OCI-LY3 (cell line): ENCODE measurements around the gene OR56B4.

Source experiments
- H2AFZ ChIP-seq: fragments of 200-600, 300-600 bp; shearing (Covaris generic); 2 replicates; pipeline ENCODE4 v1.6.0; 2014; ENCODE audit warnings: antibody characterized with exemption, low read depth, low read length
- H3K27ac ChIP-seq: fragments of 200-600, 300-600 bp; sonication (generic); 2 replicates; pipeline ENCODE4 v1.5.1; 2014; ENCODE audit warnings: mild to moderate bottlenecking, low read length, moderate library complexity, mixed read lengths
- H3K27me3 ChIP-seq: fragments of 200-600, 300-600 bp; sonication (generic); 2 replicates; pipeline ENCODE4 v1.6.1; 2014; ENCODE audit warnings: low read depth, low read length, mixed read lengths
- H3K36me3 ChIP-seq: fragments of 200-600, 300-600 bp; sonication (generic); replicated peaks from 2 replicates; pipeline ENCODE3; 2014; ENCODE audit warnings: low read depth, low read length, mixed read lengths
- H3K4me1 ChIP-seq: fragments of 300-600, 200-600 bp; sonication (generic); 2 replicates; pipeline ENCODE4 v1.6.1; 2014; ENCODE audit warnings: low read length, mixed read lengths
- H3K4me2 ChIP-seq: fragments of 200-600, 300-600 bp; sonication (generic); 2 replicates; pipeline ENCODE4 v1.6.1; 2014; ENCODE audit warnings: low read length, mixed read lengths
- H3K4me3 ChIP-seq: fragments of 300-600, 200-600 bp; sonication (generic); 2 replicates; pipeline ENCODE4 v1.5.1; 2014; ENCODE audit warnings: antibody characterized with exemption, mild to moderate bottlenecking, low read length, moderate library complexity
- H3K79me2 ChIP-seq: fragments of 300-600, 200-600 bp; shearing (Covaris generic); 2 replicates; pipeline ENCODE4 v1.6.1; 2014; ENCODE audit warnings: mild to moderate bottlenecking, low read length, mixed read lengths
- H3K9ac ChIP-seq: fragments of 300-600, 200-600 bp; shearing (Covaris generic); 2 replicates; pipeline ENCODE4 v1.6.0; 2014; ENCODE audit warnings: mild to moderate bottlenecking, low read length, moderate library complexity
- H3K9me3 ChIP-seq: fragments of 200-600, 300-600 bp; shearing (Covaris generic); 2 replicates; pipeline ENCODE4 v1.6.1; 2014; ENCODE audit warnings: low read length, mixed read lengths; ENCODE audit not compliant: insufficient read depth
- H4K20me1 ChIP-seq: fragments of 200-600, 300-600 bp; sonication (generic); 2 replicates; pipeline ENCODE4 v1.6.1; 2016; ENCODE audit warnings: low read length, mixed read lengths; ENCODE audit not compliant: insufficient read depth
- CTCF ChIP-seq: fragments of 200-600, 300-600 bp; sonication (generic); IDR thresholded peaks from 2 replicates; pipeline ENCODE4 v1.5.1; 2014; ENCODE audit warnings: antibody characterized with exemption, low read length, low read depth
- EZH2phosphoT487 ChIP-seq: fragments of 200-600 bp; shearing (Covaris generic); IDR thresholded peaks from 2 replicates; pipeline ENCODE4 v1.6.1; 2018; ENCODE audit warnings: antibody characterized with exemption, mixed run types, low read depth

Gene OR56B4

GRCh38 chr11:6110011-6110410 is 2.5 kb downstream of the OR56B4 start:
- H3K4me1 ChIP-seq: no peaks in the 10 kb centered on the region
- H2AFZ ChIP-seq: no peak overlapping the region
- H3K27ac ChIP-seq: no peak overlapping the region
- H3K79me2 ChIP-seq: no peaks in the 10 kb centered on the region
- H3K4me2 ChIP-seq: no peak overlapping the region
- TF ChIP-seq CTCF: no peak
- no peak for TF ChIP-seq EZH2phosphoT487
- H3K27me3 ChIP-seq: peaks cover 6% of the 10 kb centered on the region
- no peak overlapping the region for H3K4me3 ChIP-seq
- H4K20me1 ChIP-seq: no peaks in the 10 kb centered on the region
- H3K36me3 ChIP-seq: no peaks in the 10 kb centered on the region
- no peak overlapping the region for H3K9ac ChIP-seq
- H3K9me3 ChIP-seq: no peaks in the 10 kb centered on the region

GRCh38 chr11:6111673-6112072 is 4.2 kb downstream of the OR56B4 start:
- Histone ChIP-seq H2AFZ (no peak overlapping the region), H3K36me3 (no peaks in the 10 kb centered on the region), H3K4me1 (no peaks in the 10 kb centered on the region), H3K79me2 (no peaks in the 10 kb centered on the region), H3K27me3 (peaks cover 6% of the 10 kb centered on the region), H3K4me2 (no peak overlapping the region), H3K9ac (no peak overlapping the region), H3K27ac (no peak overlapping the region), H4K20me1 (no peaks in the 10 kb centered on the region), H3K4me3 (no peak overlapping the region), H3K9me3 (no peaks in the 10 kb centered on the region)
- no peak for TF ChIP-seq CTCF
- no peak for TF ChIP-seq EZH2phosphoT487

GRCh38 chr11:6116638-6117037 is 9.2 kb downstream of the OR56B4 start:
- Histone ChIP-seq H3K4me3 (no peak overlapping the region), H3K79me2 (no peaks in the 10 kb centered on the region), H3K27me3 (peaks cover 6% of the 10 kb centered on the region; the same call in 1 of the 2 replicates), H4K20me1 (no peaks in the 10 kb centered on the region), H3K4me1 (no peaks in the 10 kb centered on the region), H2AFZ (no peak overlapping the region), H3K9me3 (no peaks in the 10 kb centered on the region), H3K9ac (no peak overlapping the region), H3K4me2 (no peak overlapping the region), H3K27ac (no peak overlapping the region), H3K36me3 (no peaks in the 10 kb centered on the region)
- TF ChIP-seq CTCF: no peak
- TF ChIP-seq EZH2phosphoT487: no peak

GRCh38 chr11:6124245-6124644 is 16.8 kb downstream of the OR56B4 start:
- H3K9me3 ChIP-seq: no peaks in the 10 kb centered on the region
- H3K4me3 ChIP-seq: no peak overlapping the region
- peaks cover 9% of the 10 kb centered on the region for H3K27me3 ChIP-seq
- no peak overlapping the region for H3K9ac ChIP-seq
- no peak overlapping the region for H3K4me2 ChIP-seq
- H4K20me1 ChIP-seq: no peaks in the 10 kb centered on the region
- no peak overlapping the region for H3K27ac ChIP-seq
- H3K36me3 ChIP-seq: no peaks in the 10 kb centered on the region
- H3K79me2 ChIP-seq: no peaks in the 10 kb centered on the region
- TF ChIP-seq EZH2phosphoT487: no peak
- TF ChIP-seq CTCF: no peak
- H2AFZ ChIP-seq: no peak overlapping the region
- no peaks in the 10 kb centered on the region for H3K4me1 ChIP-seq
